Measurements from ENCODE around the gene THRB. TPM values are rescaled to one million over a fixed set of nuclear protein-coding genes. Genes with fewer than 3 reads are reported as not detected.

Gene THRB
- total and polyA plus RNA-seq, 8 donors: 2.1 to 12.4 (median 7.8) TPM

- FAIRE-seq: no peak
Measured at GRCh38 chr3:24410860-24411259, 83.8 kb downstream of the THRB start.

GRCh38 chr3:24407980-24408680 is 86.5 kb downstream of the THRB start:
- WGBS, 2 donors: 53 to 59% methylated on average over 3 of the region's 3 CpGs
- Histone ChIP-seq H3K27ac (no peak overlapping the region), H3K36me3 (no peaks in the 10 kb centered on the region), H3K4me1 (peaks cover 0 to 7% (median 5%) of the 10 kb centered on the region in 3 donors), H3K4me3 (no peak overlapping the region), H3K27me3 (no peaks in the 10 kb centered on the region), H3K9me3 (no peaks in the 10 kb centered on the region)
- DNase-seq: no peak
- intact Hi-C loops (cut with DNase I): no loop called here
- no peak for FAIRE-seq
- ATAC-seq: no peak
- no peak for TF ChIP-seq CTCF (IDR thresholded peaks at IDR 0.05)

More at GRCh38 chr3:24410860-24411259, 83.8 kb downstream of the THRB start:
- ATAC-seq: no peak
- Histone ChIP-seq H3K4me3 (no peak overlapping the region), H3K27me3 (no peaks in the 10 kb centered on the region), H3K36me3 (no peaks in the 10 kb centered on the region), H3K27ac (no peak overlapping the region), H3K4me1 (peaks cover 0 to 15% (median 5%) of the 10 kb centered on the region in 3 donors), H3K9me3 (no peaks in the 10 kb centered on the region)
- 89 to 97% methylated on average over 3 of the region's 3 CpGs for WGBS, 2 donors
- TF ChIP-seq CTCF (IDR thresholded peaks at IDR 0.05): no peak
- intact Hi-C loops (cut with DNase I): no loop called here
- no peak for DNase-seq

GRCh38 chr3:24406900-24407299 is 87.8 kb downstream of the THRB start:
- intact Hi-C loops (cut with DNase I): no loop called here
- Histone ChIP-seq H3K4me3 (no peak overlapping the region), H3K9me3 (no peaks in the 10 kb centered on the region), H3K36me3 (no peaks in the 10 kb centered on the region), H3K4me1 (peaks cover 0 to 7% (median 2%) of the 10 kb centered on the region in 3 donors), H3K27ac (no peak overlapping the region), H3K27me3 (no peaks in the 10 kb centered on the region)
- 78 to 79% methylated on average over 4 of the region's 4 CpGs for WGBS, 2 donors
- no peak for TF ChIP-seq CTCF (IDR thresholded peaks at IDR 0.05)
- ATAC-seq (peak in 1 of 4 donors; percentile 13), DNase-seq (no peak), FAIRE-seq (no peak)

- H3K27ac ChIP-seq: no peak overlapping the region
- H3K4me3 ChIP-seq: no peak overlapping the region
- H3K9me3 ChIP-seq: no peaks in the 10 kb centered on the region
- H3K27me3 ChIP-seq: no peaks in the 10 kb centered on the region
- intact Hi-C loops (cut with DNase I): no loop called here
- WGBS, 2 donors: 75 to 90% methylated on average over 4 of the region's 4 CpGs
- H3K4me1 ChIP-seq: peaks cover 12 to 20% (median 20%) of the 10 kb centered on the region in 3 donors
- no peak for TF ChIP-seq CTCF (IDR thresholded peaks at IDR 0.05)
- no peaks in the 10 kb centered on the region for H3K36me3 ChIP-seq
- ATAC-seq (no peak), FAIRE-seq (no peak), DNase-seq (no peak)
Measured at GRCh38 chr3:24405057-24405456, 89.6 kb downstream of the THRB start.

GRCh38 chr3:24401811-24402185 is 92.9 kb downstream of the THRB start:
- no peaks in the 10 kb centered on the region for H3K36me3 ChIP-seq
- peak overlapping the region in 2 of 4 donors; percentile 52 to 70 for H3K27ac ChIP-seq
- no peak for FAIRE-seq
- ATAC-seq: peak; percentile 71 to 86 (median 78)
- H3K4me1 ChIP-seq: peaks cover 12 to 26% (median 24%) of the 10 kb centered on the region in 3 donors
- 21 to 23% methylated on average over 2 of the region's 2 CpGs for WGBS, 2 donors
- no peaks in the 10 kb centered on the region for H3K9me3 ChIP-seq
- no peaks in the 10 kb centered on the region for H3K27me3 ChIP-seq
- intact Hi-C loops (cut with DNase I): no loop called here
- no peak for TF ChIP-seq CTCF (IDR thresholded peaks at IDR 0.05)
- peak; percentile 25 to 77 (median 67) for DNase-seq
- no peak overlapping the region for H3K4me3 ChIP-seq
